H9 (cell line): ENCODE results near the gene ROBO2. TPM values are rescaled to one million over a fixed set of nuclear protein-coding genes. Genes with fewer than 3 reads are reported as not detected.

Experiments used
- DNase-seq: peaks from one replicate; pipeline ENCODE4 v3.0.0-alpha.2; 2017
- H2AFZ ChIP-seq: one replicate; pipeline ENCODE4 v1.6.1; 2013; ENCODE audit warnings: mild to moderate bottlenecking, low read length, control low read depth, moderate library complexity
- H2AK5ac ChIP-seq: 2 replicates; pipeline ENCODE4 v1.6.1; 2013; ENCODE audit warnings: low read length, control low read depth, mixed read lengths; ENCODE audit not compliant: insufficient read length
- H2BK120ac ChIP-seq: one replicate; pipeline ENCODE4 v1.6.1; 2013; ENCODE audit warnings: low read depth, mild to moderate bottlenecking, low read length, control low read depth, inconsistent platforms; ENCODE audit not compliant: poor library complexity, severe bottlenecking
- H2BK12ac ChIP-seq: 2 replicates; pipeline ENCODE4 v1.6.1; 2013; ENCODE audit warnings: low read length, control low read depth, mixed read lengths, low read depth; ENCODE audit not compliant: insufficient read length
- H2BK15ac ChIP-seq: 2 replicates; pipeline ENCODE4 v1.6.1; 2013; ENCODE audit warnings: low read depth, low read length, control low read depth
- H2BK20ac ChIP-seq: one replicate; pipeline ENCODE4 v1.6.1; 2013; ENCODE audit warnings: low read depth, mild to moderate bottlenecking, low read length, control low read depth, inconsistent platforms; ENCODE audit not compliant: poor library complexity, severe bottlenecking
- H2BK5ac ChIP-seq: 2 replicates; pipeline ENCODE4 v1.6.1; 2013; ENCODE audit warnings: low read length, control low read depth, mixed read lengths; ENCODE audit not compliant: insufficient read length
- H3K14ac ChIP-seq: 2 replicates; pipeline ENCODE4 v1.6.1; 2013; ENCODE audit warnings: low read length, control low read depth; ENCODE audit not compliant: insufficient read depth
- H3K18ac ChIP-seq: 2 replicates; pipeline ENCODE4 v1.6.1; 2013; ENCODE audit warnings: low read depth, mild to moderate bottlenecking, mixed read lengths, low read length, control low read depth; ENCODE audit not compliant: insufficient read length
- H3K23ac ChIP-seq: 2 replicates; pipeline ENCODE4 v1.6.1; 2013; ENCODE audit warnings: low read length, control low read depth, mixed read lengths, low read depth; ENCODE audit not compliant: insufficient read length
- H3K23me2 ChIP-seq: 2 replicates; pipeline ENCODE4 v1.6.1; 2013; ENCODE audit warnings: low read depth, mild to moderate bottlenecking, mixed read lengths, low read length, control low read depth; ENCODE audit not compliant: insufficient read length, poor library complexity, severe bottlenecking
- H3K27ac ChIP-seq: 2 replicates; pipeline ENCODE4 v1.5.1; 2013; ENCODE audit warnings: low read length, control low read depth, mixed read lengths, low read depth; ENCODE audit not compliant: insufficient read length
- H3K27me3 ChIP-seq: 2 replicates; pipeline ENCODE4 v1.6.1; 2013; ENCODE audit warnings: low read length, control low read depth, inconsistent platforms; ENCODE audit not compliant: insufficient read depth
- H3K4ac ChIP-seq: 2 replicates; pipeline ENCODE4 v1.6.1; 2013; ENCODE audit warnings: low read depth, mild to moderate bottlenecking, control low read depth, inconsistent platforms, low read length, moderate library complexity
- H3K4me1 ChIP-seq: 2 replicates; pipeline ENCODE4 v1.6.1; 2013; ENCODE audit warnings: low read length, control low read depth, inconsistent platforms; ENCODE audit not compliant: insufficient read depth
- H3K4me2 ChIP-seq: 2 replicates; pipeline ENCODE4 v1.6.1; 2013; ENCODE audit warnings: low read length, control low read depth, mixed read lengths; ENCODE audit not compliant: insufficient read length, insufficient read depth
- H3K56ac ChIP-seq: 2 replicates; pipeline ENCODE4 v1.6.1; 2013; ENCODE audit warnings: low read depth, mild to moderate bottlenecking, mixed read lengths, low read length, control low read depth; ENCODE audit not compliant: insufficient read length
- H3K79me1 ChIP-seq: 2 replicates; pipeline ENCODE4 v1.6.1; 2013; ENCODE audit warnings: low read depth, mild to moderate bottlenecking, moderate library complexity, low read length, control low read depth, inconsistent platforms; ENCODE audit not compliant: insufficient read depth, poor library complexity, severe bottlenecking
- H3K79me2 ChIP-seq: 2 replicates; pipeline ENCODE4 v1.6.1; 2013; ENCODE audit warnings: low read length, control low read depth, inconsistent platforms; ENCODE audit not compliant: insufficient read depth
- H3K9ac ChIP-seq: 2 replicates; pipeline ENCODE4 v1.6.1; 2013; ENCODE audit warnings: low read length, control low read depth, mixed read lengths; ENCODE audit not compliant: insufficient read length; ENCODE audit errors: extremely low read depth
- H3K9me3 ChIP-seq: one replicate; pipeline ENCODE4 v1.6.1; 2013; ENCODE audit warnings: low read depth, low read length, inconsistent platforms; ENCODE audit not compliant: control insufficient read depth
- H3T11ph ChIP-seq: one replicate; pipeline ENCODE4 v1.6.1; 2013; ENCODE audit warnings: mild to moderate bottlenecking, low read length, control low read depth, inconsistent platforms
- H4K20me1 ChIP-seq: one replicate; pipeline ENCODE4 v1.6.1; 2013; ENCODE audit not compliant: control insufficient read depth, insufficient read length, insufficient read depth
- H4K5ac ChIP-seq: 2 replicates; pipeline ENCODE4 v1.6.1; 2013; ENCODE audit warnings: low read depth, mild to moderate bottlenecking, mixed read lengths, low read length, control low read depth; ENCODE audit not compliant: insufficient read length
- H4K8ac ChIP-seq: replicated peaks from 2 replicates; pipeline ENCODE4 v1.6.1; 2013; ENCODE audit warnings: low read length, control low read depth, mixed read lengths, low read depth; ENCODE audit not compliant: insufficient read length
- H4K91ac ChIP-seq: 2 replicates; pipeline ENCODE4 v1.6.1; 2013; ENCODE audit warnings: low read depth, mild to moderate bottlenecking, moderate library complexity, mixed read lengths, low read length, control low read depth; ENCODE audit not compliant: insufficient read length
- H3K27ac Mint-ChIP-seq, 3 experiments: 2 replicates in 2 of 3; 3 replicates in 1 of 3; pipeline ENCODE4 v1.8.0; 2020 to 2021; ENCODE audit warnings: mixed read lengths in 3 of 3, mild to moderate bottlenecking in 1 of 3, moderate library complexity in 1 of 3
- H3K27me3 Mint-ChIP-seq: 2 replicates; pipeline ENCODE4 v1.8.0; 2021; ENCODE audit warnings: low read depth, mild to moderate bottlenecking, moderate library complexity, mixed read lengths
- H3K36me3 Mint-ChIP-seq, 3 experiments: 2 replicates in 2 of 3; 3 replicates in 1 of 3; pipeline ENCODE4 v1.8.0; 2020 to 2021; ENCODE audit warnings: low read depth in 3 of 3, mixed read lengths in 3 of 3; ENCODE audit not compliant: insufficient read depth in 1 of 3
- H3K4me1 Mint-ChIP-seq, 2 experiments: 2 replicates each; pipeline ENCODE4 v1.8.0; 2020; ENCODE audit warnings: mixed read lengths in 2 of 2
- H3K4me3 Mint-ChIP-seq, 2 experiments: 2 replicates in 1 of 2; 3 replicates in 1 of 2; pipeline ENCODE4 v1.8.0; 2020 to 2021; ENCODE audit warnings: mild to moderate bottlenecking in 2 of 2, mixed read lengths in 2 of 2, moderate library complexity in 1 of 2
- H3K9me3 Mint-ChIP-seq, 2 experiments: 2 replicates in 1 of 2; 3 replicates in 1 of 2; pipeline ENCODE4 v1.8.0; 2020; ENCODE audit warnings: mild to moderate bottlenecking in 2 of 2, mixed read lengths in 2 of 2, moderate library complexity in 1 of 2
- CTCF ChIP-seq: fragments of 200-600 bp; sonication (generic); conservative IDR thresholded peaks from 3 replicates; pipeline ENCODE4 v1.8.0; 2021; ENCODE audit warnings: antibody characterized with exemption, mild to moderate bottlenecking
- WGBS: extraction: QIAGEN DNeasy Blood & Tissue Kit; methylation state at CpG from one replicate; pipeline ENCODE4 v1.1.7; 2013; ENCODE audit warnings: missing lambda C conversion rate, low lambda C conversion rate, mixed read lengths; ENCODE audit not compliant: insufficient read length; ENCODE audit errors: extremely low coverage; 5-methylcytosine and 5-hydroxymethylcytosine counted together
- total RNA-seq: library from RNA; stranded (reverse); gene quantifications from 2 replicates; pipeline ENCODE4 v1.2.1, GENCODE V29; 2021

Gene ROBO2
- total RNA-seq, 1 experiment from 2014 or later = 2.3 TPM

DNA sequence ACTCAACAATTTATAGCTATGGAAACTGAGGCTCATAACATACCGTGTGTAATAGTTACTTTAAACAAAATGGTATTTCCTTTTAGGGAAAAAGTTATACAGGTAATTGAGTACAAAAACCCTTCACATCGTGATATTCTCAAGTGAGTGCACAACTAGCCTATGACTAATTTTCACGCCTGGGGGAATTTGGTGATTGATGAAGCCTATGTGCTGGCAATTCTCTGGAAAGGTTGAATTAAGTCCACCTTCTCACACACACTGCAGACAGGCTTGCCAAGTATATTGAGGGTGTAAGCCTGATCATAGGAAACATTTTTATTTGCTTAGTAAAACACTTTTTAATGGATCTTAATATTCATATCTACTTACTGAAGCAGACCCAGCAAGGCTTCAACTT is 41.3 kb upstream of the ROBO2 start:
- no peak overlapping the region for H2BK20ac ChIP-seq
- H3K9ac ChIP-seq = no peak overlapping the region
- no peak overlapping the region for H3K18ac ChIP-seq
- no peak overlapping the region for H3K4ac ChIP-seq
- Mint-ChIP-seq H3K9me3 (peaks cover 0 to 3% of the 10 kb centered on the region in 2 experiments; a peak in 1 of 5 replicates), H3K4me1 (peaks cover 0 to 3% of the 10 kb centered on the region in 2 experiments; a peak in 2 of 4 replicates), H3K4me3 (no peak overlapping the region), H3K36me3 (no peaks in the 10 kb centered on the region), H3K27ac (no peak overlapping the region), H3K27me3 (no peaks in the 10 kb centered on the region)
- H2BK12ac ChIP-seq = no peak overlapping the region
- TF ChIP-seq CTCF = no peak
- H2BK15ac ChIP-seq = no peak overlapping the region
- no peak overlapping the region for H3K27ac ChIP-seq
- H4K91ac ChIP-seq = no peak overlapping the region
- H3K79me2 ChIP-seq = no peaks in the 10 kb centered on the region
- no peak for DNase-seq
- no peaks in the 10 kb centered on the region for H3K79me1 ChIP-seq
- no peak overlapping the region for H3K14ac ChIP-seq
- no peak overlapping the region for H2BK120ac ChIP-seq
- H4K20me1 ChIP-seq = no peaks in the 10 kb centered on the region
- no peak overlapping the region for H3K4me2 ChIP-seq
- H3T11ph ChIP-seq = no peak overlapping the region
- no peak overlapping the region for H4K8ac ChIP-seq
- no peak overlapping the region for H4K5ac ChIP-seq
- H2AFZ ChIP-seq = no peak overlapping the region
- no peak overlapping the region for H3K56ac ChIP-seq
- no peaks in the 10 kb centered on the region for H3K27me3 ChIP-seq
- WGBS = no CpG with 5 or more reads among the region's 3 CpGs
- no peak overlapping the region for H2AK5ac ChIP-seq
- H3K23ac ChIP-seq = no peak overlapping the region
- H3K4me1 ChIP-seq = no peaks in the 10 kb centered on the region
- no peak overlapping the region for H2BK5ac ChIP-seq
- no peaks in the 10 kb centered on the region for H3K9me3 ChIP-seq
- no peaks in the 10 kb centered on the region for H3K23me2 ChIP-seq
